K562 (cell line): ENCODE results near the gene NUBPL. TPM values are rescaled to one million over a fixed set of nuclear protein-coding genes. Genes with fewer than 3 reads are reported as not detected.

Experiments
- ATAC-seq: fragments of 200-7000 bp; cut with Tn5 transposase; 3 replicates; pipeline ENCODE4 v1.9.1; 2020; ENCODE audit warnings: moderate library complexity
- BruUV-seq: library from RNA; stranded (reverse); fragments of 400-500 nt; replicated peaks from 2 replicates; lab custom pipeline; 2021; lab: Mats Ljungman, UMichigan
- CTCF ChIA-PET: fragments of 300-600 bp; formaldehyde crosslinking; extraction: SDS; loops from one replicate; lab custom pipeline; 2021; ENCODE audit warnings: low intra/inter-chr PET ratio; lab: Yijun Ruan, JAX
- POLR2A ChIA-PET: fragments of 300-600, 350-650 bp; sonication (Branson Sonifier 250); formaldehyde crosslinking; extraction: SDS; loops from one replicate; lab custom pipeline; 2021; ENCODE audit warnings: antibody characterized with exemption, inconsistent platforms; lab: Yijun Ruan, JAX
- DNase-seq, 4 experiments: peaks; one replicate each; pipeline versions ENCODE4 v3.0.0 to v3.0.0-alpha.2; 2011 to 2018; ENCODE audit warnings: low spot score in 3 of 4, mixed read lengths in 3 of 4; ENCODE audit errors: extremely low read depth in 1 of 4
- FAIRE-seq: peaks from 2 replicates; lab custom pipeline; 2011; peaks lifted over from hg19 to GRCh38; lab: Jason Lieb, UNC
- H2AFZ ChIP-seq: 2 replicates; pipeline ENCODE4 v1.6.0; 2011; ENCODE audit warnings: low read depth, low read length, control low read depth, inconsistent platforms
- H3K27ac ChIP-seq: fragments of 200-600 bp; 3 replicates; pipeline ENCODE4 v1.8.0; 2011; ENCODE audit warnings: low read depth, mild to moderate bottlenecking, control low read depth, inconsistent platforms, low read length, moderate library complexity, mixed read lengths; ENCODE audit errors: extremely low read depth
- H3K27me3 ChIP-seq, 2 experiments: fragments of 300-600 bp in 1 of 2; 2 replicates in 1 of 2; 3 replicates in 1 of 2; pipeline versions ENCODE4 v1.6.0 to v1.8.0; 2011; ENCODE audit warnings: inconsistent platforms in 2 of 2, low read length in 2 of 2, mild to moderate bottlenecking in 1 of 2, mixed read lengths in 1 of 2, moderate library complexity in 1 of 2; ENCODE audit not compliant: control insufficient read depth in 2 of 2, insufficient read depth in 2 of 2
- H3K36me3 ChIP-seq: fragments of 300-600 bp; 3 replicates; pipeline ENCODE4 v1.8.0; 2011; ENCODE audit warnings: mild to moderate bottlenecking, low read length, inconsistent platforms; ENCODE audit not compliant: control insufficient read depth, insufficient read depth
- H3K4me1 ChIP-seq, 2 experiments: fragments of 200-600 bp in 1 of 2; replicated peaks in 1 of 2; 2 replicates in 1 of 2; 3 replicates in 1 of 2; pipeline versions ENCODE4 v1.5.1 to v1.8.0; 2011; ENCODE audit warnings: inconsistent platforms in 2 of 2, low read length in 2 of 2, mild to moderate bottlenecking in 1 of 2, mixed read lengths in 1 of 2, moderate library complexity in 1 of 2; ENCODE audit not compliant: control insufficient read depth in 2 of 2, insufficient read depth in 2 of 2
- H3K4me2 ChIP-seq: 2 replicates; pipeline ENCODE4 v1.6.1; 2011; ENCODE audit warnings: low read length, control low read depth, inconsistent platforms, mixed read lengths; ENCODE audit not compliant: insufficient read depth
- H3K4me3 ChIP-seq: fragments of 200-600 bp; sonication (generic), shearing (Covaris generic); 2 replicates; pipeline ENCODE4 v1.5.1; 2016; ENCODE audit warnings: control low read depth, inconsistent platforms
- H3K79me2 ChIP-seq: fragments of 200-600 bp; 3 replicates; pipeline ENCODE4 v1.8.0; 2011; ENCODE audit warnings: low read length, inconsistent platforms; ENCODE audit not compliant: control insufficient read depth, insufficient read depth
- H3K9ac ChIP-seq, 2 experiments: 2 replicates each; pipeline versions ENCODE4 v1.6.0 to v1.6.1; 2011; ENCODE audit warnings: low read depth in 2 of 2, low read length in 2 of 2, control low read depth in 1 of 2, inconsistent platforms in 1 of 2, mild to moderate bottlenecking in 1 of 2, mixed read lengths in 1 of 2; ENCODE audit not compliant: insufficient read depth in 1 of 2
- H3K9me1 ChIP-seq: one replicate; pipeline ENCODE4 v1.6.0; 2011; ENCODE audit warnings: inconsistent platforms, mild to moderate bottlenecking, low read length, moderate library complexity; ENCODE audit not compliant: control insufficient read depth, insufficient read depth
- H3K9me3 ChIP-seq: replicated peaks from 2 replicates; pipeline ENCODE4 v1.5.1; 2011; ENCODE audit warnings: low read depth, low read length, inconsistent platforms; ENCODE audit not compliant: control insufficient read depth, insufficient read depth
- H4K20me1 ChIP-seq: replicated peaks from 2 replicates; pipeline ENCODE4 v1.6.1; 2011; ENCODE audit warnings: low read length, inconsistent platforms, mixed read lengths; ENCODE audit not compliant: control insufficient read depth, insufficient read depth
- CEBPB ChIP-seq: fragments of 450-650 bp; IDR thresholded peaks from 2 replicates; pipeline ENCODE4 v1.6.1; 2016; ENCODE audit warnings: missing genetic modification characterization, missing compliant biosample characterization
- CEBPG ChIP-seq, 3 experiments: fragments of 200-800 bp in 1 of 3; sonication (Bioruptor generic) in 1 of 3; sonication (generic) in 1 of 3; formaldehyde crosslinking in 1 of 3; IDR thresholded peaks in 2 of 3; conservative IDR thresholded peaks in 1 of 3; 2 replicates each; pipeline versions ENCODE4 v1.6.1 to v1.8.0; 2016 to 2022; ENCODE audit warnings: missing compliant biosample characterization in 2 of 3, missing genetic modification characterization in 2 of 3, mild to moderate bottlenecking in 1 of 3, missing genetic modification reagents in 1 of 3
- ZBTB40 ChIP-seq, 2 experiments: fragments of 450-650 bp in 1 of 2; sonication (generic) in 1 of 2; formaldehyde crosslinking in 1 of 2; IDR thresholded peaks; 2 replicates each; pipeline versions ENCODE4 v1.7.1 to v1.9.0; 2016 to 2022; ENCODE audit warnings: inconsistent platforms in 1 of 2, mild to moderate bottlenecking in 1 of 2, missing genetic modification reagents in 1 of 2
- WGBS: fragments of 100-300 bp; shearing (Covaris generic); methylation state at CpG from one replicate; pipeline ENCODE4 v1.1.6; 2016; ENCODE audit warnings: low coverage, mixed read lengths; ENCODE audit not compliant: insufficient coverage; ENCODE audit errors: missing lambda C conversion rate; 5-methylcytosine and 5-hydroxymethylcytosine counted together
- in situ Hi-C: fragments of 300-500 bp; cut with MboI; formaldehyde crosslinking; loops from 4 replicates; pipeline ENCODE4 v1.15.0; 2018; ENCODE audit warnings: inconsistent platforms, mixed read lengths
- intact Hi-C: fragments of 100-400 bp; cut with micrococcal nuclease; formaldehyde crosslinking; loops from 2 replicates; pipeline ENCODE4 v1.14.2; 2022
- polyA plus RNA-seq, 8 experiments: library from polyadenylated mRNA; depleted of rRNA in 4 of 8; stranded (reverse) in 5 of 8; unstranded in 3 of 8; fragments of >200 nt; fragmentation: Nextera tagmentation in 2 of 8; fragmentation: Illumina TruSeq in 1 of 8; extraction: Ambion mirVana in 2 of 8; extraction: Trizol in 1 of 8; gene quantifications; 2 replicates each; pipeline versions ENCODE4 v1.2.1 to v1.2.3, GENCODE V29; 2011 to 2014; ENCODE audit warnings: inconsistent platforms in 1 of 8, missing spikeins in 1 of 8
- total RNA-seq, 7 experiments: library from RNA; depleted of rRNA in 6 of 7; stranded (reverse); fragments of >200 nt in 6 of 7; fragmentation: Illumina TruSeq in 2 of 7; extraction: Trizol in 2 of 7; gene quantifications; 2 replicates each; pipeline versions ENCODE4 v1.2.1 to v1.2.3, GENCODE V29; 2011 to 2021; ENCODE audit warnings: low replicate concordance in 1 of 7

The NUBPL gene
- total and polyA plus RNA-seq, 9 of the 15 experiments (the other 6 are each of a cell fraction or from before 2014, with no cell fraction given) = 3.2 to 8.7 (median 6.1) TPM

GRCh38 chr14:31568671-31569070 lies 7.5 kb downstream of the NUBPL start:
- no peak for FAIRE-seq
- no TSS peak for BruUV-seq
- intact Hi-C loops = no loop called here
- ChIA-PET CTCF (no interaction called here), POLR2A (no interaction called here)
- no peak for DNase-seq
- H2AFZ ChIP-seq = no peak overlapping the region
- no peaks in the 10 kb centered on the region for H3K79me2 ChIP-seq
- no peak overlapping the region for H3K4me3 ChIP-seq
- no peaks in the 10 kb centered on the region for H3K9me3 ChIP-seq
- no peak overlapping the region for H3K9ac ChIP-seq
- no peak for ATAC-seq
- TF ChIP-seq CEBPB (tag) (peak; percentile 80), ZBTB40 (IDR thresholded peaks at IDR 0.05) (no peak), ZBTB40 (CRISPR knock-in tag; IDR thresholded peaks at IDR 0.05) (no peak), CEBPG (CRISPR knock-in tag; IDR thresholded peaks at IDR 0.05) (no peak), CEBPG (tag; conservative IDR thresholded peaks at IDR 0.05 in 1 of 2, IDR thresholded peaks at IDR 0.05 in 1 of 2) (peak; percentile 66; a peak in 3 of 4 replicates)
- no peaks in the 10 kb centered on the region for H3K36me3 ChIP-seq
- no peaks in the 10 kb centered on the region for H4K20me1 ChIP-seq
- in situ Hi-C loops = no loop called here
- no peak overlapping the region for H3K4me2 ChIP-seq
- no peaks in the 10 kb centered on the region for H3K9me1 ChIP-seq
- WGBS = 100% methylated on average over 1 of the region's 1 CpG
- H3K27ac ChIP-seq = no peak overlapping the region
- no peaks in the 10 kb centered on the region for H3K4me1 ChIP-seq
- no peaks in the 10 kb centered on the region for H3K27me3 ChIP-seq
